ENCODE measurements around the gene VTCN1.

The VTCN1 gene

DNA sequence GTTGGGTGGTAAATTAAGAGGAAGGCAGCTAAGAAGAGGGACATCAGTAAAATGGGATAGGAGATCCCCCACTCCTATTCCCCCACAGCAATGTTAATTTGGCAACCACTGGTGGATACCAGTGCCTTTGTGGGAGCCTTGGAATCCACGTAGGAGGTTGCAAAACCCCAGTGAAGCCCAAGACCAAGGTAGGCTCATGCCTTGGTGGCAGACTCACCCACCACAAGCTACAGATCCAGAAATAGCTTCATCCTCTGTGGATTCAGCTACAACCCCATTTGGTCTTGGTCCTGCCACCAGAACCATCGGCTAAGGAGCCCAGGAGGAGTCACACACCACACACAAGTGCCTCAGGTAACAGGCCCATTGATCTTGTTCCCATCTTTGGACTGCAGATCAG, 21.0 kb downstream of the VTCN1 start:
- no peaks in the 10 kb centered on the region; the same call in 1 of the 2 replicates for H3K27me3 ChIP-seq (replicated peaks; ENCODE audit: control insufficient read depth, insufficient read depth, low read length)
- no peak for DNase-seq (ENCODE audit: extremely low read depth, insufficient read length)
- no peak overlapping the region for H3K4me3 ChIP-seq (replicated peaks; ENCODE audit: low read depth, low read length)
- TF ChIP-seq, protein P1, sequence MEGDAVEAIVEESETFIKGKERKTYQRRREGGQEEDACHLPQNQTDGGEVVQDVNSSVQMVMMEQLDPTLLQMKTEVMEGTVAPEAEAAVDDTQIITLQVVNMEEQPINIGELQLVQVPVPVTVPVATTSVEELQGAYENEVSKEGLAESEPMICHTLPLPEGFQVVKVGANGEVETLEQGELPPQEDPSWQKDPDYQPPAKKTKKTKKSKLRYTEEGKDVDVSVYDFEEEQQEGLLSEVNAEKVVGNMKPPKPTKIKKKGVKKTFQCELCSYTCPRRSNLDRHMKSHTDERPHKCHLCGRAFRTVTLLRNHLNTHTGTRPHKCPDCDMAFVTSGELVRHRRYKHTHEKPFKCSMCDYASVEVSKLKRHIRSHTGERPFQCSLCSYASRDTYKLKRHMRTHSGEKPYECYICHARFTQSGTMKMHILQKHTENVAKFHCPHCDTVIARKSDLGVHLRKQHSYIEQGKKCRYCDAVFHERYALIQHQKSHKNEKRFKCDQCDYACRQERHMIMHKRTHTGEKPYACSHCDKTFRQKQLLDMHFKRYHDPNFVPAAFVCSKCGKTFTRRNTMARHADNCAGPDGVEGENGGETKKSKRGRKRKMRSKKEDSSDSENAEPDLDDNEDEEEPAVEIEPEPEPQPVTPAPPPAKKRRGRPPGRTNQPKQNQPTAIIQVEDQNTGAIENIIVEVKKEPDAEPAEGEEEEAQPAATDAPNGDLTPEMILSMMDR (IDR thresholded peaks at IDR 0.05; ENCODE audit: insufficient read depth, low read length, poor library complexity, severe bottlenecking), result no peak
- no peaks in the 10 kb centered on the region for H3K36me3 ChIP-seq (ENCODE audit: control insufficient read depth, insufficient read depth, low read length)

DNA sequence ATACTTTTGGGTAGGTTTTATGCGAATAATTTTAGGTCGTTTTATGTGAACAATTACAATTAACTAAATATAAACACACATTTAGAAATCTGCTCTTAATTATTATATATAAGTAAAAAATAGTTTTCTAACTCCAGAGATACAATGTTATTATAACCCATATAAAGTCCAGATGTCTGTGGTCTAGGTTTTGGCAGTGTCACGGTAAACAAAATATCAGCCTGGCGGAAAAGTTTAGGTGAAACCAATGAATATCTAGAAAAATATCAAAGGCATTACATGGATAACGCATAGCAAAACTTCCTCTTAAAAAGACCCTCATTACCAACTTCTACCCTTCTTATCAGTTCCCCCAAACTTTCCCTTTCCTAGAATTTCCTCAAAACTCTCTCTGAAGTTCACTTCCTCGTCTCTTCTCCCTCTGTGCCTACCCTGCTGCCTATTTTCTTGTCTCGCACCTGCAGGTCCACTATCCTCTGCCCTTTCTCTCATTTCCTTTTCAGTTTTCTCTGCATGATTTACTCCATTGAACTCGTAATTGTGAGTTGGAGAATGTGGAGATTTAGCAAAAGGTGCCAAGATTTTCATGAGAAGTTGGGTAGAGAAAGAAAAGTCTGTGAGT, 21.8 kb downstream of the VTCN1 start:
- DNase-seq (ENCODE audit: extremely low read depth, insufficient read length), result no peak
- Histone ChIP-seq H3K36me3 (ENCODE audit: control insufficient read depth, insufficient read depth, low read length) (no peaks in the 10 kb centered on the region), H3K4me3 (replicated peaks; ENCODE audit: low read depth, low read length) (no peak overlapping the region), H3K27me3 (replicated peaks; ENCODE audit: control insufficient read depth, insufficient read depth, low read length) (no peaks in the 10 kb centered on the region; the same call in 1 of the 2 replicates)
- TF ChIP-seq, protein P1 (IDR thresholded peaks at IDR 0.05; ENCODE audit: insufficient read depth, low read length, poor library complexity, severe bottlenecking), result no peak

DNA sequence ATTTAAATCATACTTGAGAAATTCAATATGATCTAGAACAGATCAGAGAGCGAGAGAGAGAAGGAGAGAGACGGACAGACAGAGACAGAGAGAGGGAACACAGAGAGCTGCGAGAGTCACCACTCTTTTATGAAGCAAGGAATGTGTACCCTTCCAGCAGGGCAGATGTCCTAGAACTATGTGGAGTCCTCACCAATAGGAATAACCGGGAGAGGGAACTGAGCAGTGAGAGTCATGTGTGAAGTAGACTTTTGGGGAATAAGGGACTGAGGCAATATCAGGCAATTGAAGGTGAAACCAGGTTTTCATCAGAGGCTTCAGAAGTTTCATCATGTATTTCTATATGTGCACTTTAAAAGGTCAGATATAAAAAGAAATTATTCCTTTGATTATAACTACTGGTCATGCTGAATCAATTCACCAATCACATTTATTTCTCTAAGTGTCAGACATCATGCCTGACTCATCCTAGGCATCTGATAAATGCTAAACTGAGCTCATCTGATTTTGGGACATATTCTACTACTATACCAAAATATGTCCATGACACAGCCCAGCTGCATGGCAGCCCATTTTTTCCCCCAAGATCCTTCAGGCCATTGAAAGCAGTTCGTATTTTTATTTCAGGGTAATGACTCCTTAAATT, 22.4 kb downstream of the VTCN1 start:
- no peak for DNase-seq (ENCODE audit: extremely low read depth, insufficient read length)
- H3K27me3 ChIP-seq (replicated peaks; ENCODE audit: control insufficient read depth, insufficient read depth, low read length), result no peaks in the 10 kb centered on the region; the same call in 1 of the 2 replicates
- no peak overlapping the region for H3K4me3 ChIP-seq (replicated peaks; ENCODE audit: low read depth, low read length)
- TF ChIP-seq, protein P1 (IDR thresholded peaks at IDR 0.05; ENCODE audit: insufficient read depth, low read length, poor library complexity, severe bottlenecking), result no peak
- no peaks in the 10 kb centered on the region for H3K36me3 ChIP-seq (ENCODE audit: control insufficient read depth, insufficient read depth, low read length)

DNA sequence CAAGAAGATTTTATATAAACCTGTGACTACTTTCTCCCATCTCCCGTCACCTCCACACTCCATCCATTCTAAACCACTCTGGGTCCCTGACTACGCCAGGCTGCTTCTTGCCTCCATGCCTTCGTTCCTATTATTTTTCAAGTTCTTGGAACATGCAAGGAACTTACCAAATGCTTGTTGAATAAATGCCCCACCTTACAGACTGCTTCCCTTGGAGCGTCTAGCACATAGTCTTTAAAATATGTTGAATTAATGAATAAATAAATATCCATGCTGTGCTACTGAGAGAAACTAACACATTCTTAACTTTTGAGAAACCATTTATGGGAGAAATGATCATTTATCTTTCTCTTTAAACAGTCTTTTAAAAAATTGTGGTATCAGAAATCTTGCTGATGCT, 27.6 kb downstream of the VTCN1 start:
- no peak overlapping the region for H3K4me3 ChIP-seq (replicated peaks; ENCODE audit: low read depth, low read length)
- no peaks in the 10 kb centered on the region for H3K27me3 ChIP-seq (replicated peaks; ENCODE audit: control insufficient read depth, insufficient read depth, low read length)
- no peak for DNase-seq (ENCODE audit: extremely low read depth, insufficient read length)
- TF ChIP-seq, protein P1 (IDR thresholded peaks at IDR 0.05; ENCODE audit: insufficient read depth, low read length, poor library complexity, severe bottlenecking), result no peak
- H3K36me3 ChIP-seq (ENCODE audit: control insufficient read depth, insufficient read depth, low read length), result no peaks in the 10 kb centered on the region

DNA sequence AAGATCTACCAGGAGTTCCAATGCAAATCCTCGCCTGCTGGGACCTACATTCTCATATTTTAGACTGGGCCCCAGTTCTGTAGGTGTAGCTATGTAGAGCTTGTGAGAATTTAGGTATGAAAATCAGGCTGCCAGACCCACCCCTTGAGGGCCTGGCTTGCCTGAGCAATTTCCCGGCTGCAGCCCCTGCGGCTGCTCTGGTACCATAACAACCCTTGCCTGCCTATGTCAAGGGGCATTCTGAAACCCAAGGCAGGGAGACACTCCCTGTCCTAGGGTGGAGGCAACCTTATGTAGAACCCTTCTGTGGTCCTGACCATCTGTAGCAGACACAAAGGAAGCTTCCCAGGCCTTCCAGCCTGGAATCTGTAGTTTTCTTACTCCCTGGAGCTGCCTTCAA, 28.4 kb downstream of the VTCN1 start:
- TF ChIP-seq, protein P1 (IDR thresholded peaks at IDR 0.05; ENCODE audit: insufficient read depth, low read length, poor library complexity, severe bottlenecking), result no peak
- Histone ChIP-seq H3K27me3 (replicated peaks; ENCODE audit: control insufficient read depth, insufficient read depth, low read length) (no peaks in the 10 kb centered on the region), H3K36me3 (ENCODE audit: control insufficient read depth, insufficient read depth, low read length) (no peaks in the 10 kb centered on the region), H3K4me3 (replicated peaks; ENCODE audit: low read depth, low read length) (no peak overlapping the region)
- no peak for DNase-seq (ENCODE audit: extremely low read depth, insufficient read length)
